ENCODE measurements around the gene MRPL9. TPM values are rescaled to one million over a fixed set of nuclear protein-coding genes. Genes with fewer than 3 reads are reported as not detected.

The MRPL9 gene
- total and polyA plus RNA-seq, 2 experiments from 2014 or later: 89.0 to 126 TPM

DNA sequence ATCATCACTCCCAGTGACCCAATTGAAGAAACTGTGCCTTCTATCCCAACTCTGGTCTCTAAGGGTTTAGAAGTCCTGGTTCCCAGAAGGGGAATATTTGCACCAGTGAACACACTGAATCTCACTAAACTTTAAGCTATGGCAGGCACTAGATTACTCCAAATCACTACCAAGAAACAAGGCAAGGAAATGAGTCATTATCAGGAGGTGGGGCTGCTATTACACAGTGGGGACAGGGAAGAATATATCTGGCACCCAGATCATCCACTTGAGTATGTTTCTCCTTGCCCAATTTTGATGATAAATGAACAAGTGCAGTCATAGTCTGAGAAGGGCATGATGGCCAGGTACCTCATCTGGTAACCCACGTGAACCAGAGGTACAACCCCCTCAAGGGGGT lies 7.0 kb downstream of the MRPL9 start (continued):
- TF ChIP-seq, protein P1, sequence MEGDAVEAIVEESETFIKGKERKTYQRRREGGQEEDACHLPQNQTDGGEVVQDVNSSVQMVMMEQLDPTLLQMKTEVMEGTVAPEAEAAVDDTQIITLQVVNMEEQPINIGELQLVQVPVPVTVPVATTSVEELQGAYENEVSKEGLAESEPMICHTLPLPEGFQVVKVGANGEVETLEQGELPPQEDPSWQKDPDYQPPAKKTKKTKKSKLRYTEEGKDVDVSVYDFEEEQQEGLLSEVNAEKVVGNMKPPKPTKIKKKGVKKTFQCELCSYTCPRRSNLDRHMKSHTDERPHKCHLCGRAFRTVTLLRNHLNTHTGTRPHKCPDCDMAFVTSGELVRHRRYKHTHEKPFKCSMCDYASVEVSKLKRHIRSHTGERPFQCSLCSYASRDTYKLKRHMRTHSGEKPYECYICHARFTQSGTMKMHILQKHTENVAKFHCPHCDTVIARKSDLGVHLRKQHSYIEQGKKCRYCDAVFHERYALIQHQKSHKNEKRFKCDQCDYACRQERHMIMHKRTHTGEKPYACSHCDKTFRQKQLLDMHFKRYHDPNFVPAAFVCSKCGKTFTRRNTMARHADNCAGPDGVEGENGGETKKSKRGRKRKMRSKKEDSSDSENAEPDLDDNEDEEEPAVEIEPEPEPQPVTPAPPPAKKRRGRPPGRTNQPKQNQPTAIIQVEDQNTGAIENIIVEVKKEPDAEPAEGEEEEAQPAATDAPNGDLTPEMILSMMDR (conservative IDR thresholded peaks at IDR 0.05; ENCODE audit: low read depth in 2 of 2): no peak
- TF ChIP-seq ZNF331 (CRISPR knock-in tag; IDR thresholded peaks at IDR 0.05; ENCODE audit: low read depth) (no peak), EZH2phosphoT487 (IDR thresholded peaks at IDR 0.05; ENCODE audit: unreplicated experiment) (no peak), STAT1 (IDR thresholded peaks at IDR 0.05; ENCODE audit: unreplicated experiment) (no peak), POLR2AphosphoS5 (IDR thresholded peaks at IDR 0.05; ENCODE audit: low read depth) (no peak), ZNF114 (CRISPR knock-in tag; IDR thresholded peaks at IDR 0.05) (no peak), EZH2 (IDR thresholded peaks at IDR 0.05; ENCODE audit: low read depth, unreplicated experiment) (no peak), CREB1 (CRISPR knock-in tag; IDR thresholded peaks at IDR 0.05; ENCODE audit: low read depth) (no peak), NANOG (IDR thresholded peaks at IDR 0.05; ENCODE audit: borderline replicate concordance) (no peak), JUNB (IDR thresholded peaks at IDR 0.05; ENCODE audit: unreplicated experiment) (no peak)
- TF ChIP-seq, protein P2, sequence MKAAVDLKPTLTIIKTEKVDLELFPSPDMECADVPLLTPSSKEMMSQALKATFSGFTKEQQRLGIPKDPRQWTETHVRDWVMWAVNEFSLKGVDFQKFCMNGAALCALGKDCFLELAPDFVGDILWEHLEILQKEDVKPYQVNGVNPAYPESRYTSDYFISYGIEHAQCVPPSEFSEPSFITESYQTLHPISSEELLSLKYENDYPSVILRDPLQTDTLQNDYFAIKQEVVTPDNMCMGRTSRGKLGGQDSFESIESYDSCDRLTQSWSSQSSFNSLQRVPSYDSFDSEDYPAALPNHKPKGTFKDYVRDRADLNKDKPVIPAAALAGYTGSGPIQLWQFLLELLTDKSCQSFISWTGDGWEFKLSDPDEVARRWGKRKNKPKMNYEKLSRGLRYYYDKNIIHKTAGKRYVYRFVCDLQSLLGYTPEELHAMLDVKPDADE (IDR thresholded peaks at IDR 0.05): no peak
- TF ChIP-seq, protein P3, sequence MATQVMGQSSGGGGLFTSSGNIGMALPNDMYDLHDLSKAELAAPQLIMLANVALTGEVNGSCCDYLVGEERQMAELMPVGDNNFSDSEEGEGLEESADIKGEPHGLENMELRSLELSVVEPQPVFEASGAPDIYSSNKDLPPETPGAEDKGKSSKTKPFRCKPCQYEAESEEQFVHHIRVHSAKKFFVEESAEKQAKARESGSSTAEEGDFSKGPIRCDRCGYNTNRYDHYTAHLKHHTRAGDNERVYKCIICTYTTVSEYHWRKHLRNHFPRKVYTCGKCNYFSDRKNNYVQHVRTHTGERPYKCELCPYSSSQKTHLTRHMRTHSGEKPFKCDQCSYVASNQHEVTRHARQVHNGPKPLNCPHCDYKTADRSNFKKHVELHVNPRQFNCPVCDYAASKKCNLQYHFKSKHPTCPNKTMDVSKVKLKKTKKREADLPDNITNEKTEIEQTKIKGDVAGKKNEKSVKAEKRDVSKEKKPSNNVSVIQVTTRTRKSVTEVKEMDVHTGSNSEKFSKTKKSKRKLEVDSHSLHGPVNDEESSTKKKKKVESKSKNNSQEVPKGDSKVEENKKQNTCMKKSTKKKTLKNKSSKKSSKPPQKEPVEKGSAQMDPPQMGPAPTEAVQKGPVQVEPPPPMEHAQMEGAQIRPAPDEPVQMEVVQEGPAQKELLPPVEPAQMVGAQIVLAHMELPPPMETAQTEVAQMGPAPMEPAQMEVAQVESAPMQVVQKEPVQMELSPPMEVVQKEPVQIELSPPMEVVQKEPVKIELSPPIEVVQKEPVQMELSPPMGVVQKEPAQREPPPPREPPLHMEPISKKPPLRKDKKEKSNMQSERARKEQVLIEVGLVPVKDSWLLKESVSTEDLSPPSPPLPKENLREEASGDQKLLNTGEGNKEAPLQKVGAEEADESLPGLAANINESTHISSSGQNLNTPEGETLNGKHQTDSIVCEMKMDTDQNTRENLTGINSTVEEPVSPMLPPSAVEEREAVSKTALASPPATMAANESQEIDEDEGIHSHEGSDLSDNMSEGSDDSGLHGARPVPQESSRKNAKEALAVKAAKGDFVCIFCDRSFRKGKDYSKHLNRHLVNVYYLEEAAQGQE (IDR thresholded peaks at IDR 0.05; ENCODE audit: unreplicated experiment): no peak

DNA sequence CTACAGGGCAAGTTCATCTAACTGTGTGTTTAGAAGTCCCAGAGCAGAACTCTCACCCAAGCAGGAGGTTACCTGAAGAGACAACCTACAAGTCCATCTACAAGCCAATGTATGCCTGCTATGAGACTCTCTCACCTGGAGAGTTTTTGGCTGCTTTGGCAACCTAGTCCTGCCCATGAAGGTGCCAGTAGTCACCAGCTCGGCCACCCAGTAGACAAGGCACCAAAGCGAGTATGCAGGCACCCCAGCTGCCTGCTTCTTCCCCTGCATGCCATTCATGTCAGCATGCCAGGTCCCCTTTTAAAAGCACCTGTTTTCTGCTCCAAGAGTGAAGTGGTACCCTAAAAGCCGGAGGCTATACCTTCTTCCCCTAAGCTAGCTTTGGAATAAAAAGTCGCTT lies 21.8 kb downstream of the MRPL9 start:
- H3K27me3 Mint-ChIP-seq (ENCODE audit: insufficient read depth, low read depth, poor library complexity): peaks cover 9% of the 10 kb centered on the region
- no peak overlapping the region for H3K4me2 ChIP-seq
- no peaks in the 10 kb centered on the region for H3K27me3 ChIP-seq (ENCODE audit: insufficient read depth)
- H3K9me3 Mint-ChIP-seq: peaks cover 30% of the 10 kb centered on the region
- no peaks in the 10 kb centered on the region for H4K20me1 ChIP-seq (replicated peaks; ENCODE audit: insufficient read depth)
- ATAC-seq: no peak
- no peaks in the 10 kb centered on the region for H3K9me2 ChIP-seq (ENCODE audit: insufficient read depth)
- H3K4me3 ChIP-seq: no peak overlapping the region
- no peaks in the 10 kb centered on the region for H3K79me2 ChIP-seq (replicated peaks; ENCODE audit: insufficient read depth)
- H3K4me1 ChIP-seq (ENCODE audit: insufficient read depth): no peaks in the 10 kb centered on the region
- H3F3A ChIP-seq (replicated peaks; ENCODE audit: low read depth): no peaks in the 10 kb centered on the region
- no peak for DNase-seq (ENCODE audit: low spot score)
- no peak overlapping the region for H2AFZ ChIP-seq
- peaks cover 15% of the 10 kb centered on the region for H3K36me3 Mint-ChIP-seq (ENCODE audit: low read depth)
- peaks cover 9% of the 10 kb centered on the region; the same call in 2 of the 3 replicates for H3K4me1 Mint-ChIP-seq
- no peak overlapping the region for H3K27ac Mint-ChIP-seq
- TF ChIP-seq, protein P2 (IDR thresholded peaks at IDR 0.05): no peak
- TF ChIP-seq JUNB (IDR thresholded peaks at IDR 0.05; ENCODE audit: unreplicated experiment) (no peak), POLR2AphosphoS5 (IDR thresholded peaks at IDR 0.05; ENCODE audit: low read depth) (no peak), EZH2 (IDR thresholded peaks at IDR 0.05; ENCODE audit: low read depth, unreplicated experiment) (no peak)
- peaks cover 5% of the 10 kb centered on the region; the same call in 1 of the 2 replicates for H3K36me3 ChIP-seq (ENCODE audit: insufficient read depth)
- H3K27ac ChIP-seq (ENCODE audit: low read depth): no peak overlapping the region
- no peak overlapping the region for H3K4me3 Mint-ChIP-seq
